ENCODE results near the gene MCC.

DNA sequence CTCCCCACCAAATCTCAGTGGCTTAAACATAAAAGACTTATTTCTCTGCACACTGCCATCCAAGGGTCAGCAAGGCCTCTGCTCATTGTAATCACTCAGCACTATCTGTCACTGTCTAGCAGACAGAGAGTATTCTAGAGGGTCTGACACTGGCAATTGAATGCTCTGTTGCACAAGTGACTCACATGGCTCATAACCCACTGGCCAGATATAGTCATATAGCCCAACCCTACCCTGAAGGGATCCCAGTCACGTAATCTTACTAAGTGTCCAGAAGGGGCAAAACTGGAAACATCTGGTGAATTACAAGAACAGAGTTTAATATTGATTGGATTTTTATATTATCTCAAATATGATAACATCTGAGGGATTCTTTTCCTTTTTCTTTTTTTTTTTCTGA lies 134.2 kb downstream of the MCC start:
- TF ChIP-seq, protein P1, sequence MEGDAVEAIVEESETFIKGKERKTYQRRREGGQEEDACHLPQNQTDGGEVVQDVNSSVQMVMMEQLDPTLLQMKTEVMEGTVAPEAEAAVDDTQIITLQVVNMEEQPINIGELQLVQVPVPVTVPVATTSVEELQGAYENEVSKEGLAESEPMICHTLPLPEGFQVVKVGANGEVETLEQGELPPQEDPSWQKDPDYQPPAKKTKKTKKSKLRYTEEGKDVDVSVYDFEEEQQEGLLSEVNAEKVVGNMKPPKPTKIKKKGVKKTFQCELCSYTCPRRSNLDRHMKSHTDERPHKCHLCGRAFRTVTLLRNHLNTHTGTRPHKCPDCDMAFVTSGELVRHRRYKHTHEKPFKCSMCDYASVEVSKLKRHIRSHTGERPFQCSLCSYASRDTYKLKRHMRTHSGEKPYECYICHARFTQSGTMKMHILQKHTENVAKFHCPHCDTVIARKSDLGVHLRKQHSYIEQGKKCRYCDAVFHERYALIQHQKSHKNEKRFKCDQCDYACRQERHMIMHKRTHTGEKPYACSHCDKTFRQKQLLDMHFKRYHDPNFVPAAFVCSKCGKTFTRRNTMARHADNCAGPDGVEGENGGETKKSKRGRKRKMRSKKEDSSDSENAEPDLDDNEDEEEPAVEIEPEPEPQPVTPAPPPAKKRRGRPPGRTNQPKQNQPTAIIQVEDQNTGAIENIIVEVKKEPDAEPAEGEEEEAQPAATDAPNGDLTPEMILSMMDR (IDR thresholded peaks at IDR 0.05; ENCODE audit: low read depth, low read length, missing input control), result no peak
- TF ChIP-seq JUND (IDR thresholded peaks at IDR 0.05) (no peak), SP1 (IDR thresholded peaks at IDR 0.05) (no peak), GABPA (IDR thresholded peaks at IDR 0.05 in 1 of 2, conservative IDR thresholded peaks at IDR 0.05 in 1 of 2) (no peak), RAD21 (IDR thresholded peaks at IDR 0.05) (no peak), YY1 (IDR thresholded peaks at IDR 0.05) (no peak), EGR1 (IDR thresholded peaks at IDR 0.05; ENCODE audit: low read depth in 2 of 2) (no peak), FOXA1 (IDR thresholded peaks at IDR 0.05) (no peak)
- TF ChIP-seq, protein P2, sequence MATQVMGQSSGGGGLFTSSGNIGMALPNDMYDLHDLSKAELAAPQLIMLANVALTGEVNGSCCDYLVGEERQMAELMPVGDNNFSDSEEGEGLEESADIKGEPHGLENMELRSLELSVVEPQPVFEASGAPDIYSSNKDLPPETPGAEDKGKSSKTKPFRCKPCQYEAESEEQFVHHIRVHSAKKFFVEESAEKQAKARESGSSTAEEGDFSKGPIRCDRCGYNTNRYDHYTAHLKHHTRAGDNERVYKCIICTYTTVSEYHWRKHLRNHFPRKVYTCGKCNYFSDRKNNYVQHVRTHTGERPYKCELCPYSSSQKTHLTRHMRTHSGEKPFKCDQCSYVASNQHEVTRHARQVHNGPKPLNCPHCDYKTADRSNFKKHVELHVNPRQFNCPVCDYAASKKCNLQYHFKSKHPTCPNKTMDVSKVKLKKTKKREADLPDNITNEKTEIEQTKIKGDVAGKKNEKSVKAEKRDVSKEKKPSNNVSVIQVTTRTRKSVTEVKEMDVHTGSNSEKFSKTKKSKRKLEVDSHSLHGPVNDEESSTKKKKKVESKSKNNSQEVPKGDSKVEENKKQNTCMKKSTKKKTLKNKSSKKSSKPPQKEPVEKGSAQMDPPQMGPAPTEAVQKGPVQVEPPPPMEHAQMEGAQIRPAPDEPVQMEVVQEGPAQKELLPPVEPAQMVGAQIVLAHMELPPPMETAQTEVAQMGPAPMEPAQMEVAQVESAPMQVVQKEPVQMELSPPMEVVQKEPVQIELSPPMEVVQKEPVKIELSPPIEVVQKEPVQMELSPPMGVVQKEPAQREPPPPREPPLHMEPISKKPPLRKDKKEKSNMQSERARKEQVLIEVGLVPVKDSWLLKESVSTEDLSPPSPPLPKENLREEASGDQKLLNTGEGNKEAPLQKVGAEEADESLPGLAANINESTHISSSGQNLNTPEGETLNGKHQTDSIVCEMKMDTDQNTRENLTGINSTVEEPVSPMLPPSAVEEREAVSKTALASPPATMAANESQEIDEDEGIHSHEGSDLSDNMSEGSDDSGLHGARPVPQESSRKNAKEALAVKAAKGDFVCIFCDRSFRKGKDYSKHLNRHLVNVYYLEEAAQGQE (IDR thresholded peaks at IDR 0.05), result no peak

All from liver (tissue), 3 donors.